WTC11 (cell line): ENCODE results near the gene GAS6. TPM values are rescaled to one million over a fixed set of nuclear protein-coding genes. Genes with fewer than 3 reads are reported as not detected.
A peak's percentile ranks its signal among the peaks of the same experiment; 100 is the strongest.

Source experiments
- ELF4 ChIP-seq: sonication (generic); formaldehyde crosslinking; IDR thresholded peaks from 2 replicates; pipeline ENCODE4 v1.8.1; 2022; ENCODE audit warnings: low read depth, mild to moderate bottlenecking, moderate library complexity, missing genetic modification reagents
- FOXP1 ChIP-seq: sonication (generic); formaldehyde crosslinking; IDR thresholded peaks from 2 replicates; pipeline ENCODE4 v1.8.0; 2022; ENCODE audit warnings: missing genetic modification reagents, mild to moderate bottlenecking, moderate library complexity, borderline replicate concordance
- GABPB1 ChIP-seq: sonication (generic); formaldehyde crosslinking; IDR thresholded peaks from 2 replicates; pipeline ENCODE4 v1.8.1; 2023; ENCODE audit warnings: mild to moderate bottlenecking, missing genetic modification reagents
- JUN ChIP-seq: sonication (generic); formaldehyde crosslinking; IDR thresholded peaks from 2 replicates; pipeline ENCODE4 v1.8.0; 2023; ENCODE audit warnings: mild to moderate bottlenecking, missing genetic modification reagents
- MXD4 ChIP-seq: fragments of 250-450 bp; sonication (Bioruptor Pico); IDR thresholded peaks from 2 replicates; pipeline ENCODE4 v1.8.0; 2021; ENCODE audit warnings: mild to moderate bottlenecking, moderate library complexity, borderline replicate concordance
- NFE2L1 ChIP-seq: sonication (generic); formaldehyde crosslinking; IDR thresholded peaks from 2 replicates; pipeline ENCODE4 v1.8.1; 2023; ENCODE audit warnings: missing genetic modification reagents
- NR1H2 ChIP-seq: sonication (generic); formaldehyde crosslinking; IDR thresholded peaks from 2 replicates; pipeline ENCODE4 v1.9.0; 2021; ENCODE audit warnings: mild to moderate bottlenecking, moderate library complexity, missing genetic modification reagents
- PRRX2 ChIP-seq: fragments of 250-450 bp; sonication (Bioruptor Pico); IDR thresholded peaks from 2 replicates; pipeline ENCODE4 v1.8.0; 2021; ENCODE audit warnings: mild to moderate bottlenecking
- SMAD3 ChIP-seq: sonication (generic); formaldehyde crosslinking; IDR thresholded peaks from 2 replicates; pipeline ENCODE4 v1.8.0; 2022; ENCODE audit warnings: missing genetic modification reagents, mild to moderate bottlenecking, borderline replicate concordance
- SOX15 ChIP-seq: fragments of 250-450 bp; sonication (Bioruptor Pico); IDR thresholded peaks from 2 replicates; pipeline ENCODE4 v1.9.0; 2021; ENCODE audit warnings: mild to moderate bottlenecking
- TP53 ChIP-seq: sonication (generic); formaldehyde crosslinking; IDR thresholded peaks from 2 replicates; pipeline ENCODE4 v1.8.1; 2023; ENCODE audit warnings: mild to moderate bottlenecking, missing genetic modification reagents
- ZNF263 ChIP-seq: sonication (generic); formaldehyde crosslinking; IDR thresholded peaks from 2 replicates; pipeline ENCODE4 v1.8.1; 2022; ENCODE audit warnings: low read depth, mild to moderate bottlenecking, moderate library complexity, missing genetic modification reagents
- ZNF317 ChIP-seq: sonication (generic); formaldehyde crosslinking; IDR thresholded peaks from 2 replicates; pipeline ENCODE4 v1.8.1; 2023; ENCODE audit warnings: low read depth, mild to moderate bottlenecking, moderate library complexity, missing genetic modification reagents, borderline replicate concordance
- ZNF396 ChIP-seq: fragments of 250-450 bp; sonication (Bioruptor Pico); IDR thresholded peaks from 2 replicates; pipeline ENCODE4 v1.8.0; 2021; ENCODE audit warnings: mild to moderate bottlenecking, moderate library complexity, borderline replicate concordance
- ZNF416 ChIP-seq: fragments of 250-450 bp; sonication (Bioruptor Pico); IDR thresholded peaks from 2 replicates; pipeline ENCODE4 v1.9.0; 2021; ENCODE audit warnings: mild to moderate bottlenecking, inconsistent platforms
- total RNA-seq: library from RNA; stranded (reverse); gene quantifications from 3 replicates; pipeline ENCODE4 v1.2.3, GENCODE V29; 2021
- TF ChIP-seq, protein P1 (sequence below): sonication (generic); formaldehyde crosslinking; IDR thresholded peaks from 2 replicates; pipeline ENCODE4 v1.8.0; 2023; ENCODE audit warnings: missing genetic modification reagents, mild to moderate bottlenecking, borderline replicate concordance
- TF ChIP-seq, protein P2 (sequence below): fragments of 250-450 bp; sonication (Bioruptor Pico); IDR thresholded peaks from 2 replicates; pipeline ENCODE4 v1.9.0; 2021; ENCODE audit warnings: moderate library complexity, mild to moderate bottlenecking, inconsistent platforms, borderline replicate concordance
- TF ChIP-seq, protein P3 (sequence below): fragments of 250-450 bp; sonication (Bioruptor Pico); IDR thresholded peaks from 2 replicates; pipeline ENCODE4 v1.9.0; 2021; ENCODE audit warnings: mild to moderate bottlenecking, borderline replicate concordance
- TF ChIP-seq, protein P4 (sequence below): sonication (generic); formaldehyde crosslinking; IDR thresholded peaks from 2 replicates; pipeline ENCODE4 v1.8.0; 2022; ENCODE audit warnings: mild to moderate bottlenecking, missing genetic modification reagents
- TF ChIP-seq, protein P5 (sequence below): sonication (generic); formaldehyde crosslinking; IDR thresholded peaks from 2 replicates; pipeline ENCODE4 v1.8.1; 2023; ENCODE audit warnings: mild to moderate bottlenecking, missing genetic modification reagents, moderate library complexity
- TF ChIP-seq, protein P6 (sequence below): sonication (generic); formaldehyde crosslinking; IDR thresholded peaks from 2 replicates; pipeline ENCODE4 v1.8.1; 2023; ENCODE audit warnings: mild to moderate bottlenecking, missing genetic modification reagents
- TF ChIP-seq, protein P7 (sequence below): sonication (generic); formaldehyde crosslinking; IDR thresholded peaks from 2 replicates; pipeline ENCODE4 v1.8.0; 2022; ENCODE audit warnings: mild to moderate bottlenecking, missing genetic modification reagents
- TF ChIP-seq, protein P8 (sequence below): sonication (generic); formaldehyde crosslinking; IDR thresholded peaks from 2 replicates; pipeline ENCODE4 v1.8.0; 2023; ENCODE audit warnings: missing genetic modification reagents
- TF ChIP-seq, protein P9 (sequence below): sonication (generic); formaldehyde crosslinking; conservative IDR thresholded peaks from 2 replicates; pipeline ENCODE4 v1.8.1; 2022; ENCODE audit warnings: mild to moderate bottlenecking, missing genetic modification reagents

GAS6 gene
- total RNA-seq, 1 experiment from 2014 or later, result 29.4 TPM

DNA sequence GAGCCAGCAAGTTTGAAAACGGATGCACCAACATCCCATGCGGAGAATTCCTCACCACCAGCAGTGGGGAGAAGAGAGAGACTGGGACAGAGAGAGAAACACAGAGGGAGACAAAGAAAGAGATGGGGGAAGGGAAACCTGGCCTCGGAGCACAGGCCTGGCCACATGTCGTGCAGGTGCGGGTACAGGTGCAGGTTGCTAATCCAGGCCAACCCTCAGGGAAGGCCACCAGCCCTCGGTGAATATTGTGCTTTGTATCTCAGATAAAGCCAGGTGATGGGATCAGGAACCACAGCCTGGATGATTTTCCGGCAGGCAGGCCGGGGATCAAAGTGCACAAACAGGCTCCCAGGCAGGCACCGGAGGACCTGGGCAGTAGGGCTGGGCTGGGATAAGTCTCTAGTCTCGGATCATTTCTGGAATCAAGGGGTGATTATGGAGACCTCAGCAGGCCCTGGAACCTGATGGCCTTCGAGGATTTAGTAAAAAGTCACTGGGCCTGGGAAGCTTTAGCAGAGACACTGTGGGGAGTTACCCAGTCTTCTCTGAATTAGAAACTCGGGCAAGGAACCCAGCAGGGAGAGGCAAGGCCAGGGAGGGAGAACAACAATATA lies 3.7 kb downstream of the GAS6 start (continued):
- TF ChIP-seq, protein P1, sequence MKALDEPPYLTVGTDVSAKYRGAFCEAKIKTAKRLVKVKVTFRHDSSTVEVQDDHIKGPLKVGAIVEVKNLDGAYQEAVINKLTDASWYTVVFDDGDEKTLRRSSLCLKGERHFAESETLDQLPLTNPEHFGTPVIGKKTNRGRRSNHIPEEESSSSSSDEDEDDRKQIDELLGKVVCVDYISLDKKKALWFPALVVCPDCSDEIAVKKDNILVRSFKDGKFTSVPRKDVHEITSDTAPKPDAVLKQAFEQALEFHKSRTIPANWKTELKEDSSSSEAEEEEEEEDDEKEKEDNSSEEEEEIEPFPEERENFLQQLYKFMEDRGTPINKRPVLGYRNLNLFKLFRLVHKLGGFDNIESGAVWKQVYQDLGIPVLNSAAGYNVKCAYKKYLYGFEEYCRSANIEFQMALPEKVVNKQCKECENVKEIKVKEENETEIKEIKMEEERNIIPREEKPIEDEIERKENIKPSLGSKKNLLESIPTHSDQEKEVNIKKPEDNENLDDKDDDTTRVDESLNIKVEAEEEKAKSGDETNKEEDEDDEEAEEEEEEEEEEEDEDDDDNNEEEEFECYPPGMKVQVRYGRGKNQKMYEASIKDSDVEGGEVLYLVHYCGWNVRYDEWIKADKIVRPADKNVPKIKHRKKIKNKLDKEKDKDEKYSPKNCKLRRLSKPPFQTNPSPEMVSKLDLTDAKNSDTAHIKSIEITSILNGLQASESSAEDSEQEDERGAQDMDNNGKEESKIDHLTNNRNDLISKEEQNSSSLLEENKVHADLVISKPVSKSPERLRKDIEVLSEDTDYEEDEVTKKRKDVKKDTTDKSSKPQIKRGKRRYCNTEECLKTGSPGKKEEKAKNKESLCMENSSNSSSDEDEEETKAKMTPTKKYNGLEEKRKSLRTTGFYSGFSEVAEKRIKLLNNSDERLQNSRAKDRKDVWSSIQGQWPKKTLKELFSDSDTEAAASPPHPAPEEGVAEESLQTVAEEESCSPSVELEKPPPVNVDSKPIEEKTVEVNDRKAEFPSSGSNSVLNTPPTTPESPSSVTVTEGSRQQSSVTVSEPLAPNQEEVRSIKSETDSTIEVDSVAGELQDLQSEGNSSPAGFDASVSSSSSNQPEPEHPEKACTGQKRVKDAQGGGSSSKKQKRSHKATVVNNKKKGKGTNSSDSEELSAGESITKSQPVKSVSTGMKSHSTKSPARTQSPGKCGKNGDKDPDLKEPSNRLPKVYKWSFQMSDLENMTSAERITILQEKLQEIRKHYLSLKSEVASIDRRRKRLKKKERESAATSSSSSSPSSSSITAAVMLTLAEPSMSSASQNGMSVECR (CRISPR knock-in tag), result no peak
- TF ChIP-seq SOX15 (CRISPR knock-in tag), result no peak
- no peak for TF ChIP-seq JUN (CRISPR knock-in tag)
- no peak for TF ChIP-seq ZNF416 (CRISPR knock-in tag)
- TF ChIP-seq, protein P2, sequence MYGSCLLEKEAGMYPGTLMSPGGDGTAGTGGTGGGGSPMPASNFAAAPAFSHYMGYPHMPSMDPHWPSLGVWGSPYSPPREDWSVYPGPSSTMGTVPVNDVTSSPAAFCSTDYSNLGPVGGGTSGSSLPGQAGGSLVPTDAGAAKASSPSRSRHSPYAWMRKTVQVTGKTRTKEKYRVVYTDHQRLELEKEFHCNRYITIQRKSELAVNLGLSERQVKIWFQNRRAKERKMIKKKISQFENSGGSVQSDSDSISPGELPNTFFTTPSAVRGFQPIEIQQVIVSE (CRISPR knock-in tag), result no peak
- TF ChIP-seq, protein P3, sequence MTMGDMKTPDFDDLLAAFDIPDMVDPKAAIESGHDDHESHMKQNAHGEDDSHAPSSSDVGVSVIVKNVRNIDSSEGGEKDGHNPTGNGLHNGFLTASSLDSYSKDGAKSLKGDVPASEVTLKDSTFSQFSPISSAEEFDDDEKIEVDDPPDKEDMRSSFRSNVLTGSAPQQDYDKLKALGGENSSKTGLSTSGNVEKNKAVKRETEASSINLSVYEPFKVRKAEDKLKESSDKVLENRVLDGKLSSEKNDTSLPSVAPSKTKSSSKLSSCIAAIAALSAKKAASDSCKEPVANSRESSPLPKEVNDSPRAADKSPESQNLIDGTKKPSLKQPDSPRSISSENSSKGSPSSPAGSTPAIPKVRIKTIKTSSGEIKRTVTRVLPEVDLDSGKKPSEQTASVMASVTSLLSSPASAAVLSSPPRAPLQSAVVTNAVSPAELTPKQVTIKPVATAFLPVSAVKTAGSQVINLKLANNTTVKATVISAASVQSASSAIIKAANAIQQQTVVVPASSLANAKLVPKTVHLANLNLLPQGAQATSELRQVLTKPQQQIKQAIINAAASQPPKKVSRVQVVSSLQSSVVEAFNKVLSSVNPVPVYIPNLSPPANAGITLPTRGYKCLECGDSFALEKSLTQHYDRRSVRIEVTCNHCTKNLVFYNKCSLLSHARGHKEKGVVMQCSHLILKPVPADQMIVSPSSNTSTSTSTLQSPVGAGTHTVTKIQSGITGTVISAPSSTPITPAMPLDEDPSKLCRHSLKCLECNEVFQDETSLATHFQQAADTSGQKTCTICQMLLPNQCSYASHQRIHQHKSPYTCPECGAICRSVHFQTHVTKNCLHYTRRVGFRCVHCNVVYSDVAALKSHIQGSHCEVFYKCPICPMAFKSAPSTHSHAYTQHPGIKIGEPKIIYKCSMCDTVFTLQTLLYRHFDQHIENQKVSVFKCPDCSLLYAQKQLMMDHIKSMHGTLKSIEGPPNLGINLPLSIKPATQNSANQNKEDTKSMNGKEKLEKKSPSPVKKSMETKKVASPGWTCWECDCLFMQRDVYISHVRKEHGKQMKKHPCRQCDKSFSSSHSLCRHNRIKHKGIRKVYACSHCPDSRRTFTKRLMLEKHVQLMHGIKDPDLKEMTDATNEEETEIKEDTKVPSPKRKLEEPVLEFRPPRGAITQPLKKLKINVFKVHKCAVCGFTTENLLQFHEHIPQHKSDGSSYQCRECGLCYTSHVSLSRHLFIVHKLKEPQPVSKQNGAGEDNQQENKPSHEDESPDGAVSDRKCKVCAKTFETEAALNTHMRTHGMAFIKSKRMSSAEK (CRISPR knock-in tag), result no peak
- TF ChIP-seq MXD4 (CRISPR knock-in tag), result no peak
- TF ChIP-seq, protein P4, sequence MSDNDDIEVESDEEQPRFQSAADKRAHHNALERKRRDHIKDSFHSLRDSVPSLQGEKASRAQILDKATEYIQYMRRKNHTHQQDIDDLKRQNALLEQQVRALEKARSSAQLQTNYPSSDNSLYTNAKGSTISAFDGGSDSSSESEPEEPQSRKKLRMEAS, result peak; percentile 82; the same call in 1 of the 2 replicates
- no peak for TF ChIP-seq ELF4
- 0 out of 2 replicates have a peak, but pooled peaks have one; percentile 65 for TF ChIP-seq PRRX2 (CRISPR knock-in tag)
- TF ChIP-seq GABPB1 (CRISPR knock-in tag), result no peak
- TF ChIP-seq, protein P5, sequence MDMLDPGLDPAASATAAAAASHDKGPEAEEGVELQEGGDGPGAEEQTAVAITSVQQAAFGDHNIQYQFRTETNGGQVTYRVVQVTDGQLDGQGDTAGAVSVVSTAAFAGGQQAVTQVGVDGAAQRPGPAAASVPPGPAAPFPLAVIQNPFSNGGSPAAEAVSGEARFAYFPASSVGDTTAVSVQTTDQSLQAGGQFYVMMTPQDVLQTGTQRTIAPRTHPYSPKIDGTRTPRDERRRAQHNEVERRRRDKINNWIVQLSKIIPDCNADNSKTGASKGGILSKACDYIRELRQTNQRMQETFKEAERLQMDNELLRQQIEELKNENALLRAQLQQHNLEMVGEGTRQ, result no peak
- TF ChIP-seq SMAD3 (CRISPR knock-in tag), result 0 out of 2 replicates have a peak, but pooled peaks have one; percentile 55
- TF ChIP-seq ZNF317 (CRISPR knock-in tag), result no peak
- no peak for TF ChIP-seq ZNF263
- peak; percentile 95 for TF ChIP-seq NFE2L1 (CRISPR knock-in tag)
- TF ChIP-seq, protein P6, sequence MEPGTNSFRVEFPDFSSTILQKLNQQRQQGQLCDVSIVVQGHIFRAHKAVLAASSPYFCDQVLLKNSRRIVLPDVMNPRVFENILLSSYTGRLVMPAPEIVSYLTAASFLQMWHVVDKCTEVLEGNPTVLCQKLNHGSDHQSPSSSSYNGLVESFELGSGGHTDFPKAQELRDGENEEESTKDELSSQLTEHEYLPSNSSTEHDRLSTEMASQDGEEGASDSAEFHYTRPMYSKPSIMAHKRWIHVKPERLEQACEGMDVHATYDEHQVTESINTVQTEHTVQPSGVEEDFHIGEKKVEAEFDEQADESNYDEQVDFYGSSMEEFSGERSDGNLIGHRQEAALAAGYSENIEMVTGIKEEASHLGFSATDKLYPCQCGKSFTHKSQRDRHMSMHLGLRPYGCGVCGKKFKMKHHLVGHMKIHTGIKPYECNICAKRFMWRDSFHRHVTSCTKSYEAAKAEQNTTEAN (CRISPR knock-in tag), result peak; percentile 64; the same call in 1 of the 2 replicates
- TF ChIP-seq, protein P7, sequence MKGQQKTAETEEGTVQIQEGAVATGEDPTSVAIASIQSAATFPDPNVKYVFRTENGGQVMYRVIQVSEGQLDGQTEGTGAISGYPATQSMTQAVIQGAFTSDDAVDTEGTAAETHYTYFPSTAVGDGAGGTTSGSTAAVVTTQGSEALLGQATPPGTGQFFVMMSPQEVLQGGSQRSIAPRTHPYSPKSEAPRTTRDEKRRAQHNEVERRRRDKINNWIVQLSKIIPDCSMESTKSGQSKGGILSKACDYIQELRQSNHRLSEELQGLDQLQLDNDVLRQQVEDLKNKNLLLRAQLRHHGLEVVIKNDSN (CRISPR knock-in tag), result 0 out of 2 replicates have a peak, but pooled peaks have one; percentile 42
- TF ChIP-seq, protein P8, sequence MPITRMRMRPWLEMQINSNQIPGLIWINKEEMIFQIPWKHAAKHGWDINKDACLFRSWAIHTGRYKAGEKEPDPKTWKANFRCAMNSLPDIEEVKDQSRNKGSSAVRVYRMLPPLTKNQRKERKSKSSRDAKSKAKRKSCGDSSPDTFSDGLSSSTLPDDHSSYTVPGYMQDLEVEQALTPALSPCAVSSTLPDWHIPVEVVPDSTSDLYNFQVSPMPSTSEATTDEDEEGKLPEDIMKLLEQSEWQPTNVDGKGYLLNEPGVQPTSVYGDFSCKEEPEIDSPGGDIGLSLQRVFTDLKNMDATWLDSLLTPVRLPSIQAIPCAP (CRISPR knock-in tag), result 0 out of 2 replicates have a peak, but pooled peaks have one; percentile 45
- no peak for TF ChIP-seq NR1H2 (CRISPR knock-in tag)
- TF ChIP-seq FOXP1, result peak; percentile 56; the same call in 1 of the 2 replicates
- no peak for TF ChIP-seq TP53 (CRISPR knock-in tag)
- no peak for TF ChIP-seq ZNF396 (CRISPR knock-in tag)
- TF ChIP-seq, protein P9, sequence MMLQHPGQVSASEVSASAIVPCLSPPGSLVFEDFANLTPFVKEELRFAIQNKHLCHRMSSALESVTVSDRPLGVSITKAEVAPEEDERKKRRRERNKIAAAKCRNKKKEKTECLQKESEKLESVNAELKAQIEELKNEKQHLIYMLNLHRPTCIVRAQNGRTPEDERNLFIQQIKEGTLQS (CRISPR knock-in tag), result no peak
